Measurements from ENCODE around the gene THAP10.
A peak's percentile ranks its signal among the peaks of the same experiment; 100 is the strongest.

The THAP10 gene

DNA sequence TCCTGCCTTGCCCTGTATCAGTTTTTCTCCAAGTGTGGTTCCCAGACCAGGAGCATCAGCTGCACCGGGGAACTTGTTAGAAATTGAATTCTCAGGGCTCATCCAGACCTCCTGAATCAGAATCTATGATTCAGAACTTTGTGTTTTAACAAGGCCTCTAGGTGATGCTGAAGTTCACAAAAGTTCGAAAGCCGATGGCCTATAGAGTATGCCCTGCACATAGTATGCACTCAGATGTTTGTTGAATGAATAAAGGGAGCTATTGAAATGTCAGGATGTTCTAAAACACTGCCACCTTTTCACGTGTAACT, 37.6 kb downstream of the THAP10 start:
- H3K27me3 ChIP-seq (ENCODE audit: control insufficient read depth in 1 of 2, insufficient read depth in 2 of 2, low read length in 2 of 2): peaks cover 23 to 32% of the 10 kb centered on the region in 2 donors
- no peaks in the 10 kb centered on the region for H3K36me3 ChIP-seq (ENCODE audit: control insufficient read depth in 1 of 2, insufficient read depth in 2 of 2, low read length in 2 of 2)

GRCh38 chr15:70853973-70854665, 38.1 kb downstream of the THAP10 start, which contains the start of gene LARP6:
LARP6 (minus strand) TSS chr15:70854157; CDS start chr15:70854088, 69 bp downstream.
- Histone ChIP-seq H3K9me3 (ENCODE audit: control insufficient read depth in 1 of 2, low read length in 2 of 2) (no peaks in the 10 kb centered on the region), H3K4me1 (ENCODE audit: control insufficient read depth in 1 of 2, insufficient read depth in 2 of 2, low read length in 2 of 2) (peaks cover 0 to 3% of the 10 kb centered on the region in 2 donors), H3K27ac (ENCODE audit: low read depth, low read length) (no peak within 1 kb of the TSS), H3K36me3 (ENCODE audit: control insufficient read depth in 1 of 2, insufficient read depth in 2 of 2, low read length in 2 of 2) (no peaks in the 10 kb centered on the region), H3K27me3 (ENCODE audit: control insufficient read depth in 1 of 2, insufficient read depth in 2 of 2, low read length in 2 of 2) (peaks cover 23 to 32% of the 10 kb centered on the region in 2 donors), H3K4me3 (ENCODE audit: low read depth in 1 of 2, low read length in 2 of 2) (peak within 1 kb of the TSS; percentile 55 to 58), H3K9ac (ENCODE audit: low read depth in 1 of 2, low read length in 2 of 2) (peak within 1 kb of the TSS; percentile 10 to 48)

More for the DNA sequence above, 37.6 kb downstream of the THAP10 start:
- H3K4me3 ChIP-seq (ENCODE audit: low read depth in 1 of 2, low read length in 2 of 2): peak overlapping the region in 1 of 2 donors; percentile 54
- peaks cover 0 to 3% of the 10 kb centered on the region in 2 donors for H3K4me1 ChIP-seq (ENCODE audit: control insufficient read depth in 1 of 2, insufficient read depth in 2 of 2, low read length in 2 of 2)
- peak overlapping the region; percentile 10 to 48 for H3K9ac ChIP-seq (ENCODE audit: low read depth in 1 of 2, low read length in 2 of 2)
- no peak overlapping the region for H3K27ac ChIP-seq (ENCODE audit: low read depth, low read length)
- H3K9me3 ChIP-seq (ENCODE audit: control insufficient read depth in 1 of 2, low read length in 2 of 2): no peaks in the 10 kb centered on the region

DNA sequence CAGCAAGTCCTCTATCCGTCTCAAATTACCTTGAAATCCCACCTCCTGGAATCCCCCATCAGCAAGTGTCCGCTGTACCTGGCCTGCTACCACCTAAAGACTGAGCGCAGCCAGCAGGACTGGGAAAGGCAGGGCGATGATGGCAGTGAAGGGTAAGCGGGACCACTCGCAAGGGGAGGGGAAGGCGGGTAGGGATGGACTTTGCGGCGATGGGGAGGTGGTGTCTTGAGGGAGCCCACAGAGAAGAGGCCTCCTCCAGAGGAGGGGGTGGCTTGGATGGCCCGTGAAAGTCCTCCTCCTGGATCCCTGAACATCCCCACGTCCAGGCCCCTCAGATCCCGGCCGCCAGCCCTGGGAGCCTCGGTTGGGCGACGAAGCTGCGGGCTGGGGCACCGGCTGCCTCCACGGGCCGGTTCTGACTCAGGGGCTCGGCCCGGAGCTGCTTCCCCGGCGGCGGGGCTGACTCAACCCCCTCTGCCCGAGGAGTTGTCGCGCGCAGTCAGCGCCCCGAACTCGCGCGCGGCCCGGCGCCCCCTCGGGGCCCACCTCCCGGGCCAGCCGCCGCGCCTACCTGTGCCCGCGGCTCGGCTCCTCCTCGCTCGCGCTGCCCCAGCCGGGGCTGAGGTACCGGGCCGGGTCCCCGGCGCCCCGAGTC, 38.8 kb downstream of the THAP10 start:
- peak overlapping the region; percentile 55 to 58 for H3K4me3 ChIP-seq (ENCODE audit: low read depth in 1 of 2, low read length in 2 of 2)
- H3K27ac ChIP-seq (ENCODE audit: low read depth, low read length): no peak overlapping the region
- H3K27me3 ChIP-seq (ENCODE audit: control insufficient read depth in 1 of 2, insufficient read depth in 2 of 2, low read length in 2 of 2): peaks cover 23 to 32% of the 10 kb centered on the region in 2 donors
- no peak overlapping the region for H3K9ac ChIP-seq (ENCODE audit: low read depth in 1 of 2, low read length in 2 of 2)
- H3K9me3 ChIP-seq (ENCODE audit: control insufficient read depth in 1 of 2, low read length in 2 of 2): no peaks in the 10 kb centered on the region
- H3K36me3 ChIP-seq (ENCODE audit: control insufficient read depth in 1 of 2, insufficient read depth in 2 of 2, low read length in 2 of 2): no peaks in the 10 kb centered on the region
- peaks cover 0 to 3% of the 10 kb centered on the region in 2 donors for H3K4me1 ChIP-seq (ENCODE audit: control insufficient read depth in 1 of 2, insufficient read depth in 2 of 2, low read length in 2 of 2)

- Histone ChIP-seq H3K27me3 (ENCODE audit: control insufficient read depth in 1 of 2, insufficient read depth in 2 of 2, low read length in 2 of 2) (peaks cover 23 to 32% of the 10 kb centered on the region in 2 donors), H3K9me3 (ENCODE audit: control insufficient read depth in 1 of 2, low read length in 2 of 2) (no peaks in the 10 kb centered on the region), H3K9ac (ENCODE audit: low read depth in 1 of 2, low read length in 2 of 2) (no peak overlapping the region), H3K4me3 (ENCODE audit: low read depth in 1 of 2, low read length in 2 of 2) (peak overlapping the region; percentile 55 to 58), H3K27ac (ENCODE audit: low read depth, low read length) (no peak overlapping the region), H3K4me1 (ENCODE audit: control insufficient read depth in 1 of 2, insufficient read depth in 2 of 2, low read length in 2 of 2) (peaks cover 0 to 3% of the 10 kb centered on the region in 2 donors), H3K36me3 (ENCODE audit: control insufficient read depth in 1 of 2, insufficient read depth in 2 of 2, low read length in 2 of 2) (no peaks in the 10 kb centered on the region)
Observed at GRCh38 chr15:70852501-70853317, 39.5 kb downstream of the THAP10 start.

DNA sequence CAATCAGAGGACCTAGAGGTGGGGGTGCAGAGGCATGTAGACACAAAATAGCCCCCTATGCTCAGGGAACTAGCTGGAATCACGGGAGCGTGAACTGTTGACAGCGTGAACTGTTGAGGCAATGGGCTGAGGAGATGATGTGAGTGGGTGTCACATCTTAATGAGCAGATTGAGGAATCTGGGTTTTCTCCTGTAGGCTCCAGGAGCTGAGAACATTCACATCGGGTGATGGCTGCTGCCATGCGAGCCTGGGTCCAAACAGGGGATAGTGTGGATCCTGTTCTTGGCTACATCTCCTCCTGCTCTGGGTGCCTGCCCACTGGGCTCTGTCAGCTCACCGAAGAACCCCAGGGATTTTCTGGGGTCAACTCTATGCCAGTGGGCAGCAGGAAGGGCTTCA, 40.3 kb downstream of the THAP10 start:
- peaks cover 19 to 32% of the 10 kb centered on the region in 2 donors for H3K27me3 ChIP-seq (ENCODE audit: control insufficient read depth in 1 of 2, insufficient read depth in 2 of 2, low read length in 2 of 2)
- H3K27ac ChIP-seq (ENCODE audit: low read depth, low read length): no peak overlapping the region
- no peak overlapping the region for H3K9ac ChIP-seq (ENCODE audit: low read depth in 1 of 2, low read length in 2 of 2)

DNA sequence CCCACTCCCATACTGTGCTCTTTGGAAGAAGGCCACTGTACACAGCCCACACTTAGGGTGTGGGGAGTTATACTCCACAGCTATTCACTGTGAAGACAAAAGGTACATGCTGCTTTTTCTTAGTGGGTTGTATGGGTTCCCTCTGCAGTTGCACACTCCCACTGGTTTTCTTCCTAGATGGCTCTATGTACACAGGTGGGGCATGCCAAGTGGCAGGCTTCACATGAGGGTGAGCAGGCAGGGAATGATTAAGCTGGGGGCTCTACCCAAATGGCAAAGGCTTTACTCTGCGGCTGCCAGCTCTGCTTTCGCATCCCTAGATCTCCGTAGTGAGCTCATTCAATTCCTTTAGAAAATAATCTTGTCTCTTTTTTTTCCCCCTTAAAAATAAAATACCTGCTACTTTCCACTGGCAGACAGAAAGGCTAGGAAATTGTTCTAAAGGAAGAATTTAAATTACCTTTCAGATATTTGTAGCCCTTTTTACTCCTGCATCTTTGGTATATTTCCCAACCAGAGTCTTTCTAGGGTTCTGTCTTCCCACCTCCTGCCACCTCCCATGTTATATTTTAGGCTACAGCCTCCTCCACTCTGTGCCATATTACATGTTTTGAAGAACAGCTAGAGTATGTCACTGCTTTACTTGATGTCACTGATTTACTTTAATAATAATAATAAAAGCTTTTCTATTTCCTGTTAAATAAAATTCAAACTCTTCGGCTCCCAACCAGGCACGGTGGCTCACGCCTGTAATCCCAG, 46.5 kb downstream of the THAP10 start:
- no peaks in the 10 kb centered on the region for H3K4me1 ChIP-seq (ENCODE audit: control insufficient read depth in 1 of 2, insufficient read depth in 2 of 2, low read length in 2 of 2)
- H3K9ac ChIP-seq (ENCODE audit: low read depth in 1 of 2, low read length in 2 of 2): no peak overlapping the region
- no peak overlapping the region for H3K27ac ChIP-seq (ENCODE audit: low read depth, low read length)
- no peaks in the 10 kb centered on the region for H3K36me3 ChIP-seq (ENCODE audit: control insufficient read depth in 1 of 2, insufficient read depth in 2 of 2, low read length in 2 of 2)
- H3K27me3 ChIP-seq (ENCODE audit: control insufficient read depth in 1 of 2, insufficient read depth in 2 of 2, low read length in 2 of 2): no peaks in the 10 kb centered on the region
- no peak overlapping the region for H3K4me3 ChIP-seq (ENCODE audit: low read depth in 1 of 2, low read length in 2 of 2)
- H3K9me3 ChIP-seq (ENCODE audit: control insufficient read depth in 1 of 2, low read length in 2 of 2): no peaks in the 10 kb centered on the region

More for the DNA sequence above, 40.3 kb downstream of the THAP10 start:
- Histone ChIP-seq H3K4me1 (ENCODE audit: control insufficient read depth in 1 of 2, insufficient read depth in 2 of 2, low read length in 2 of 2) (peaks cover 0 to 3% of the 10 kb centered on the region in 2 donors), H3K9me3 (ENCODE audit: control insufficient read depth in 1 of 2, low read length in 2 of 2) (no peaks in the 10 kb centered on the region), H3K4me3 (ENCODE audit: low read depth in 1 of 2, low read length in 2 of 2) (no peak overlapping the region), H3K36me3 (ENCODE audit: control insufficient read depth in 1 of 2, insufficient read depth in 2 of 2, low read length in 2 of 2) (no peaks in the 10 kb centered on the region)

DNA sequence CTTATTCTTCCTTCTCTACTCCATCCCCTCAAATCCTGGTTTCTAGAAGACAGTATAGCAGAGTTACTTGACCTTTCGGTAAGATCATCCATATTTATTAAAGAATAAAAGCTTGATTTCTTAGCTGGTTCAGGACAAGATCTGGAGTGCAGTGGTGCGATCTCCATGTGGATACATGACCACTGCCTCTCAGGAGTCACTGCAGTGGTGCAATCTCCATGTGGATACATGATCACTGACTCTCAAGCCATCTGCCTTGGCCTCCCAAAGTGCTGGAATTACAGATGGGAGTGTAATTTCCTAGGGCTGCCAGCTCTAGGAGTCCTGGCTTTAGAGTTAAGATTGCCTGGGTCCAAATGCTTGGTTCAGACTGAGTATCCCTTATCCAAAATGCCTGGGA, 54.8 kb downstream of the THAP10 start:
- Histone ChIP-seq H3K4me1 (ENCODE audit: control insufficient read depth in 1 of 2, insufficient read depth in 2 of 2, low read length in 2 of 2) (no peaks in the 10 kb centered on the region), H3K27ac (ENCODE audit: low read depth, low read length) (no peak overlapping the region)

DNA sequence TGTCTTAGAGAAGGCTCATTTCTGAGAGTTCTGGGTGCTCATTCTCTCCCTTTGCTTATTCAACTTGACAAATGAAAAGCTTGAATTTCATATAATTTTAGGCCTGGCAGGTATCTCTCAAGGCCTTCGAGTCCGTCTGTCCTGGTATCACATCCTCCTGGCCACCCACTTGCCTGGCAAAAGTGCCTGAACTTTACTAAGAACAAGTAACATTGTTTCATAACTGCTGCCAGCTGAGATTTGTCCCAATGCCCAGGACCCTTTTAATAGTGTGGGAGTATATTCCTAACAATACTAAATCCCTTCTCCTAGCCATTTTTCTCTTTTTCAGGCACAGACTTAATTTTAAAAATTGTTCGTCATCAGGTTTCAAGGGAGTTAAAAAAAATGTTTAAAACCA, 56.4 kb downstream of the THAP10 start:
- Histone ChIP-seq H3K36me3 (ENCODE audit: control insufficient read depth in 1 of 2, insufficient read depth in 2 of 2, low read length in 2 of 2) (no peaks in the 10 kb centered on the region), H3K4me1 (ENCODE audit: control insufficient read depth in 1 of 2, insufficient read depth in 2 of 2, low read length in 2 of 2) (peaks cover 0 to under 1% of the 10 kb centered on the region in 2 donors), H3K27ac (ENCODE audit: low read depth, low read length) (no peak overlapping the region), H3K9me3 (ENCODE audit: control insufficient read depth in 1 of 2, low read length in 2 of 2) (no peaks in the 10 kb centered on the region), H3K27me3 (ENCODE audit: control insufficient read depth in 1 of 2, insufficient read depth in 2 of 2, low read length in 2 of 2) (no peaks in the 10 kb centered on the region), H3K4me3 (ENCODE audit: low read depth in 1 of 2, low read length in 2 of 2) (no peak overlapping the region), H3K9ac (ENCODE audit: low read depth in 1 of 2, low read length in 2 of 2) (no peak overlapping the region)

More for the DNA sequence above, 54.8 kb downstream of the THAP10 start:
- H3K36me3 ChIP-seq (ENCODE audit: control insufficient read depth in 1 of 2, insufficient read depth in 2 of 2, low read length in 2 of 2): no peaks in the 10 kb centered on the region
- H3K9me3 ChIP-seq (ENCODE audit: control insufficient read depth in 1 of 2, low read length in 2 of 2): no peaks in the 10 kb centered on the region
- H3K9ac ChIP-seq (ENCODE audit: low read depth in 1 of 2, low read length in 2 of 2): no peak overlapping the region
- H3K27me3 ChIP-seq (ENCODE audit: control insufficient read depth in 1 of 2, insufficient read depth in 2 of 2, low read length in 2 of 2): no peaks in the 10 kb centered on the region
- H3K4me3 ChIP-seq (ENCODE audit: low read depth in 1 of 2, low read length in 2 of 2): no peak overlapping the region

DNA sequence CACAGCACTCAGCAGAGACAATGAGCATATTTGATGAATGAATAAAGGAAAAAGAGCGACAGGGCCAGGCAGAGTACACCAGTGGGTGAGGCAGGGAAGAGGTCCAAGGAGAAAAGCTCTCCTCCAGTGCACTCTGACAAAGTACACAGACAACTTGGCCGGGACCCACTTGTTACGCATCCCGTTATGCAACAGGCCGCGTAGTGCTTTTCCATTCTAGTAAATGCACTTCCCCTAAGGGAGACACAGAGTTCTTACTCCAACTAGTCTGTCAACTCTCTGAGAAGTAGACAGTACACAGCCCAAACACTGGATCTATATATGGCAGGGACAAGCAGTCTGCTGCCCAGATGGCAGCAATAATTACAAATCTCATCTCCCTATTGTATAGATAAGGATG, 56.8 kb downstream of the THAP10 start:
- Histone ChIP-seq H3K9ac (ENCODE audit: low read depth in 1 of 2, low read length in 2 of 2) (no peak overlapping the region), H3K4me3 (ENCODE audit: low read depth in 1 of 2, low read length in 2 of 2) (no peak overlapping the region), H3K27me3 (ENCODE audit: control insufficient read depth in 1 of 2, insufficient read depth in 2 of 2, low read length in 2 of 2) (no peaks in the 10 kb centered on the region), H3K9me3 (ENCODE audit: control insufficient read depth in 1 of 2, low read length in 2 of 2) (no peaks in the 10 kb centered on the region), H3K4me1 (ENCODE audit: control insufficient read depth in 1 of 2, insufficient read depth in 2 of 2, low read length in 2 of 2) (peaks cover 0 to 2% of the 10 kb centered on the region in 2 donors), H3K36me3 (ENCODE audit: control insufficient read depth in 1 of 2, insufficient read depth in 2 of 2, low read length in 2 of 2) (no peaks in the 10 kb centered on the region), H3K27ac (ENCODE audit: low read depth, low read length) (no peak overlapping the region)
